GM18499 (cell line): ENCODE measurements around the gene ROPN1L.

Experiments used
- ATAC-seq: cut with Tn5 transposase; IDR thresholded peaks from one replicate; pipeline ENCODE4 v1.9.1; 2021; ENCODE audit warnings: moderate number of reproducible peaks; ENCODE audit not compliant: insufficient read depth, unreplicated experiment

ROPN1L gene

DNA sequence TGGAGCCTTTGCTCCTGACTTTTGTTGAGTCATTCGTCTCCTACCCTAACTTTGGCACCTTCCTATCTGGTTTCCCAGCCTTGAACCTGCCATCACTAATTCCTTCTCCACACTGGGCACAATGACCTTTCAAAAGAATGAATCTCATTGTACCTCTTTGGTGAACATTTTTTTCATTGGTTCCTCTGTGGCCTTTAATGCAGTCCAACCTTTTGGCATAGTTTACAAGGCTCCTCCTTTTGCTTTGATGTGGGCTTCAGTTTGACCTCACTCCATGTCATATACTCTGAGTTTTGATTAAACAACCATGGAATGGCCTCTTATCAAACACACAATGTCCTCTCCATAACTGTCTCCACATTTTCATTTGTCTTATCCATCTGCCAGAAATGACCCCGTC lies 14.5 kb upstream of the ROPN1L start:
- no peak for ATAC-seq

DNA sequence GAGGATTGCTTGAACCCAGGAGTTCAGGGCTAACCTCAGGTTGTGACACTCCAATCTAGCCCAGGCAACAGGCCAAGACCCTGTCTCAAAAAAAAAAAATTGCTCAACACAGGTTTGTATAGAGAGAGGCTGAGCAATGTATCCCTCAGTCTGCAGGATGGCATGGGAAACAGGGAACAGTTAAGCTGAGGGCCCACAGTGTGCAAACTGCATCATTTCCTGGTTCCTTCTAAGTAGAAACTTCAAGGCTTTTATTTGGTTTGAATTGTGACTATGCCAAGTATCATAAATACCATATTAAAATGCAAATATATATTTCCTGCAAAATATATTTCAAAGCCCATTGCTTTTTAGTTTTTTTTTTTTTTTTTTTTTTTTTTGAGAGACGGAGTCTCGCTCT lies 13.7 kb upstream of the ROPN1L start:
- no peak for ATAC-seq

DNA sequence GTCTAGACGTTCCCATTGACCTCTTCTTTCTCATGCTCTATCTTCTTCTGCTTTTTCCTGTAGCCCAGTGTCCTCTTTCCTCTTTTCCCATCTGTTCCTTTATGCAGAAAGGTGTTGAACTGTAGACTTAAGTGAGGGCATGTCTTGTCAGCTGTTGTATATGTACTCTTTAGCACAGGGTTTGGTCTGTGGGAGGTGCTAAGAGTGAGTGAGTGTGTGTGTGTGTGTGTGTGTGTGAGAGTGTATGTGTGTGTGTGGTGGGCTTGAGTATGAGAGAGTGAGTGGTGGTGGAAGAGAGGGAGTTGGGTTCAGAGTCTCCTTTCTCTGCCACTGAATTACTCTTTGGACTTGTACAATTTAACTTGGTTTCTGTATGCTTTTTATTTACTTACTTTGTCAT lies 10.3 kb upstream of the ROPN1L start:
- ATAC-seq, result no peak

DNA sequence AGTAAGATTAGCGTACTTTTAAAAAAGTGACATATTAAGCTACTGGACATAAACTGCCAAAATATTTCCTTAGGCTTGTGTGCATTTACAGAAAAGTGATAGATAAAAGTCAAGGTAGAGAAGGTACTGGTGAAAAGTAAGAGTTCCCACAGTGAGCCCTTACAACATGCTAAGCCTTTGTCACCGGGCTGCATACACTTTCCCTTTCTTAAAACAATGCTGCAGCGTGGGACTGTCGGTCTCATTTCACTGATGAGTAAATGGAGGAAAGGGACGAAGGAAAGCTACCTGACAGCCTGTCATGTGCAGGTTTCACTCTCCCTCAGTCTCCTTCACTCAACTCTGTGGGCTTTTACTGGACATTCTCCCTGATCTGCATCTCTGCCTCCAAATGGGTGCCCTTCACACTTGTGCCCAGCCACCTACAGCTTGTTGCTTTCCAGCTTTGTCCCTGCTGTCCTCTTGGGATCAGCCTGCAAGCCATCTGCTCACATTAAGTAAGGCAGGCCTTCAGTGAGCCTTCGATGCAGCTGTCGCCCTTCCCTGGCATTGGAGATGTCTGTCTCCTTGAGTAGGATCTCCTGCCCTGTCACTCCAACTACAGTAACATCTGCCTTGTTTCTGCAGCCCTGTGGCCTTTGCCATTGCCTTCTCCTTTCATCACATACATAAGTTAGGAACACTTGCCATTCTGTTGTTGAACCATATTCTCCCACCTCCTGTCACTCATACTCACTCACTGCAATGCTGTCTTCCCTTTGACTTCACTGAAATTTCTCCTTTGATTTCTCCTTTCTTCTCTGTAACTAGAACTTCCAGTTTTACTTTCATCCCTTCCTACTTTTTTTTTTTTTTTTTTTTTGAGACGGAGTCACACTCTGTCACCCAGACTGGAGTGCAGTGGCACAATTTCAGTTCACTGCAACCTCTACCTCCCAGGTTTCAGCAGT lies 9.3 kb upstream of the ROPN1L start:
- no peak for ATAC-seq

DNA sequence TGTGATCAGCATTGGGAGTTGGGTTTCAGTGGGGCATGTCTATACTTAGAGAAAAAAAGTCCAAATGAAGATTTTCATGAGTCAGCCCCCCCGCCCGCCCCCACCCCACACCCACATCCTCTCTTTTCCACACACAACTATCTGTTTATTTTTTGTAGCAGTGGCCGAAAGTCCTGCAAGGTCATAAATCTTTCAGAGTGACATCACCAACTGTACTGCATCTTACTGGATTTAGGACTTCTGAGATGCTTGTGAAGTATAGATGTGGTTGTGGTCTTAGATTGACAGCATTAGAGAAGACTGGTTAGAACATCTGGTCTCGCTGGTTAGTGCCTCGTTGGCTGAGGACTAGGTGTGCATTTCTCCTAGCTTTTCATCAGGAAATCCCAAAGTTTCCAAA lies 7.3 kb upstream of the ROPN1L start:
- no peak for ATAC-seq

DNA sequence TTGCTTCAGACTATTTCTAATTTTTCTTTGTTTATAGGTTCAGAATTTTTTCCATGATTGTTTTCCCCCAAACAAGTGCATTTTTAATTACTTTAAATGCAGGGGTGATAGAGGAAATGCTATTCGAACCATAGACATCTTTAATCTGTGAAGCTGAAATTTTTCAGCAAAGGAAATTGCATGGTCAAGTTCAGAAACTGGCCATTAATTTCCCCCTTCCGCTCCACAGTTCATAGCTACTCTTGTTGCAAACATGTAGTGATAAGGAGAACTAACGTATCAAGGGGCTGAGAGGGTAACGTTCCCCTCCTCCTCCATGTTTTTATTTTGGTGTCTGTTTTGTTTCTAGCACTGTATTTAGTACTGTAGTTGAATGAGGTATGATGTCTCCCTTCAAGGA lies 3.4 kb upstream of the ROPN1L start:
- no peak for ATAC-seq

DNA sequence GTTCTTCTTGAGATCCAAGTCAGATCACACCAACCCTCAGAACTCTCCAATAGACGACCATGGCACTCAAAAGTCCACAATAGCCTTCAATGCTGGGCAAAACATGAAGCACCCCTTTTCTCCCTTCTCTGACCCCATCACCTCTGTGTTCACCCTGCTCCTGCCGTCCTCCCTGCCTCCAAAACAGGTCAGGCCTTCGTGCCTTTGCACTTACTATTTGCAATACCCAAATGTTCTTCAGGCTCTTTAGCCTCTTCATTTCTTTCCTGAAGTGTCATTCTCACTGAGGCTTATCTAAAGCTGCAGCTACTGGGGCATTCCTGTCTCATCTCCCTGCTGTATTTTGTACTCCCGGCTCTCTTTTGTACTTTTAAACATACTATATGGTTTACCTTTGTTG lies 2.0 kb upstream of the ROPN1L start:
- ATAC-seq, result no peak

DNA sequence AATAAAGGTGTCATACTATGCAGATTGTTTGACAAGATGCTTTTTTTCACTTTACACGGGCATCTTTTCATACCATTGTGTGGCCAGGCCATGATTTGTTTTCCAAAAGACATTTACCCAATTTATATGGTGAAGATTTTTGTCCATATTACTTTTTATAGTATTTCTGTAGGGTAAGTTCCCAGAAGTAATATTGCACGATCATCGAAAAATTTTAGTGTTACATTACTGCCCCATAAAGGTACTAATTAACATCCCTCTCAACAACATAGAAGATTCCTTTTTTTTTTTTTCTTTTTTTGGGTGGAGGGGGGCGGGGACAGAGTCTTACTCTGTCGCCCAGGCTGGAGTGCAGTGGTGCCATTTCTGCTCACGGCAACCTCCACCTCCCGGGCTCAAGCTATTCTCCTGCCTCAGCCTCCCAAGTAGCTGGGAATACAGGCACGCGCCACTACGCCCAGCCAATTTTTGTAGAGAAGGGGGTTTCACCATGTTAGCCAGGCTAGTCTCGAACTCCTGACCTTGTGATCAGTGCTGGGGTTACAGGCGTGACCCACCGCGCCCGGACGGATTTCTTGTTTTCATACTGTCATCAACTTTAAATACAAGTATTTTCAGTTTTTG lies 1.2 kb upstream of the ROPN1L start:
- ATAC-seq, result no peak

GRCh38 chr5:10441992-10442435 lies 335 bp downstream of the ROPN1L start:
- peak; percentile 30 for ATAC-seq

DNA sequence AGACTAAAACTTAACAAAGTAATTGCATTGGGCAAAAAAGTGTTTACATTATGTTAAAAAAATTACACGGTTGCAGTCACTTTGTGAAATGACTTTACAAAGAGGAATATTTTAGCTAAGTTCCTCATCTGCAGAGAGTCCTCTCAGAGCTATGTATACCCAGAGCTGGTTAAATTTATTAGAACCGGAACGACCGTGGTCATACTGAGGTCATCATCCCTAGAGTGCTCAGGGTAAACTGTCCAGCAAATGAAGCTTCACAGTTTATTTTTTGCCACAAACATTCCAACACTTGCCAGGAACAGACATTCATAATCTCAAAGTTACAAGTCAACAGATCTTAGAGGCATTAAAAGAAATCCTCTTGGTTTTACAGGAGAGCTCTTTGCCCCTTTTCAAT lies 897 bp downstream of the ROPN1L start:
- ATAC-seq, result no peak

DNA sequence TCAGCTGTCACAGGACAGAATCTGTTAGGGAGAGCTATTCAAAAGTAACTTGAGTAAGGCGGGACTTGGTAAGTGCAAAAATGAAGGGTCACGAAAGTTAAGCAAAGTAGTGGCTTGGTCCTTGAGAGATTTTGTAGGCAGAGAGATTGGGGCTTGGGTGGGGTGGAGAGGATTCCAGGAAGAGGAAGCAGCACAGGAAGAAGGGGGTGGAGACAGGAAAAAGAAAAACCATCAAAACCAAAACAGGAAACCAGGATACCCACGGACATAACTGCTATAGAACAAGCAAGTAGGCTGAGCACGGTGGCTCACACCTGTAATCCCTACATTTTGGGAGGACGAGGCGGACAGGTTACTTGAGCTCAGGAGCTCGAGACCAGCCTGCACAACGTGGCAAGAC lies 3.7 kb downstream of the ROPN1L start:
- no peak for ATAC-seq

DNA sequence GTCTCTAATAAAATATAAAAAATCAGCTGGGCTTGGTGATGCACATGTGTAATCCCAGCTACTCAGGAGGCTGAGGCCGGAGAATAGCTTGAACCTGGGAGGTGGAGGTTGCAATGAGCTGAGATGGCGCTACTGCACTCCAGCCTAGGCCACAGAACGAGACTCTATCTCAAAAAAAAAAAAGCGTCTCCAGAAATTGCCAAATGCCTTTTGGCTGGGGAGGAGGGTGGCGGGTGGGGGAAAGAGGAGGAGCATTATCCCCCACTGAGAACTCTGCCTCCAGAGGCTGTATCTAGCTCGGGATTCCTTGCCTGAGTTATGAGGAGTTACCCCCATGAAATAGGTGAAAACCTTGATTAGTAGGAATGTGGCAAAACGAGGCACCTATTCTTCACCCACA lies 4.8 kb downstream of the ROPN1L start:
- ATAC-seq, result no peak

DNA sequence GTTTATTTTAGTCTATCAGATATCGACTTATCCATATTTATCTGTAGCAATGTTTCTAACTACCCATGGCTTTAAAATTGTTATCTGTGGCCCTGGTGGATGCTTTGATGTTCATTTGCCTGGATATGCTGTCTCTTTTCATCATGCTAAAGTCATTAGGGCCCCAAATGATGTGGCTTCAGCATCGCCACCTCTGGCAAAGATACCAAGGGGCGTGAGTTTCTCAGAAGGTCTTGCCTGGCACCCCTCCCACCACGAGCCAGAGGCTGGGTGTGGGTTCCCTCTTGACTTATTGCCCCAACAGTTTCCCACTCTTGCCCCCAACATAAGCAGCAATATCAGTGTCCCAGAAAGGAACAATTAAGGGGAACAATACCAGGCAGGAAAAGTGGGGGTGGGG lies 5.4 kb downstream of the ROPN1L start:
- no peak for ATAC-seq

GRCh38 chr5:10448754-10449360 lies 7.2 kb downstream of the ROPN1L start:
- no peak for ATAC-seq

DNA sequence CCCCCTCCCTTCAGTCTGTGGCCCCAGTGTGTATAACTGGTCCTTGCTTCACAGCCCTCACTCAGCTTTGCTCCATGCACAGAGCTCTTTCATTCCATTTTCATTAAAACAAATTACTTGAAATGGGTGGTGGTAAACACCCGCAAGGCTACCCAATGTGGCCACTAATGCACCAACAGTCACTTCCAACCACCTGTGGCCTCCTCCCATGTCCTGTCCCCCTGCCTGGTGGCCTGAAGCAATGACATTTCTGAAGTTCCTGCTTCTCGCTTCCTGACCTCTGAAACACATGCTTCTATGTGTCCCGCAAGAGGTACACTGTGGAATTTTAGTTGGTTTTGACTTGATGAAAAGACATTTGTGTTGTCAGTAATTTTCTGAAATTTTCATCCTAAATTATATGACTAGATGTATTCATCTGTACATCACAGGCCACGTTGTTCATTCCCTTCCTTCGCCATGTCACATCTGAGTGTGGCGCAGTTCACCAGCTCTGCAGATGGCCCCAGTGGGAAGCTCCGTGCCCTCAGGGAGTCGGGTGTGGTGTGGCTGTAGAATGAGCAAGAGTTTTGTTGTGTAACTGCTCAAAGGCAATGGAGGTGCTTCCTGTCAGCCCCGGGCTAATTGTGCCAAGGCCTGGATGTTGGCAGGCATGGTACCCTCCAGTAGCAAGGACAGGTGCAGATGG lies 9.6 kb downstream of the ROPN1L start:
- ATAC-seq, result no peak

GRCh38 chr5:10452768-10453331 lies 11.2 kb downstream of the ROPN1L start:
- ATAC-seq, result no peak

GRCh38 chr5:10453545-10453944 lies 11.9 kb downstream of the ROPN1L start:
- ATAC-seq, result no peak

GRCh38 chr5:10454591-10455276 lies 13.1 kb downstream of the ROPN1L start:
- ATAC-seq, result no peak

DNA sequence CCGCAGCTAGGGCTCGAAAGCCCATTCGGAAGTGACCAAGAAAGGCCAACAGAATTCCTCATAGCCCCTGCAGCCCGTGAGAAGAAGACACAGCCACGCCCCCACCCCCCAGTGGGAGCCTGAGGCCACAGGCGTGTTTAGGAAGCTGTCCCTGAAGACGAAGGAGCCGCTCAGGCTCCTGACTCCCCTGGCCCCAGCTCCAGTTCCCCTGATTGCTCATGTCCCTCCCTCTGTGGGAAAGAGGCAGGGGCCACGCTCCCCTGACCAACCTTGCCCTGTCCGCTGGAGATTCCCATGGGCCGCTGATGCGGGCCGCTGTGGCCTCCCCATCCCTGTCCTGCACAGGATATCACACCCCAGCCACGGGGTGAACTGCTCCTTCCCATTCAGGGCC lies 13.6 kb downstream of the ROPN1L start:
- ATAC-seq, result no peak
